B cell (primary cell): ENCODE results near the gene PDCD4. TPM values are rescaled to one million over a fixed set of nuclear protein-coding genes. Genes with fewer than 3 reads are reported as not detected.
A peak's percentile ranks its signal among the peaks of the same experiment; 100 is the strongest.

Experiments used
- ATAC-seq: fragments of 200-7000 bp; cut with Tn5 transposase; one replicate; pipeline ENCODE4 v1.10.0; 2021; ENCODE audit warnings: low read depth, mild to moderate bottlenecking, moderate number of reproducible peaks, moderate library complexity
- CTCF ChIA-PET: fragments of 350-600 bp; sonication (Branson Sonifier 250); formaldehyde crosslinking; loops from one replicate; lab custom pipeline; 2021; ENCODE audit warnings: antibody characterized with exemption, inconsistent platforms; lab: Charles Lee
- POLR2A ChIA-PET: fragments of 350-600 bp; sonication (Branson Sonifier 250); formaldehyde crosslinking; loops from one replicate; lab custom pipeline; 2021; ENCODE audit warnings: antibody characterized with exemption; lab: Charles Lee
- DNase-seq: peaks from one replicate; pipeline ENCODE4 v3.0.0; 2013
- H2AFZ ChIP-seq: 2 replicates; pipeline ENCODE4 v1.6.1; 2012; ENCODE audit warnings: mild to moderate bottlenecking, low read depth, low read length; ENCODE audit not compliant: insufficient read depth, poor library complexity, severe bottlenecking
- H3K27ac ChIP-seq, 2 donors: 1 replicate in 1 of 2; 2 replicates in 1 of 2; pipeline ENCODE4 v1.5.1; 2012 to 2013; ENCODE audit warnings: low read length in 2 of 2, mild to moderate bottlenecking in 2 of 2, moderate library complexity in 1 of 2
- H3K27me3 ChIP-seq, 4 experiments: fragments of 200-600 bp in 1 of 4; sonication (generic) in 1 of 4; replicated peaks in 1 of 4; 1 replicate in 2 of 4; 2 replicates in 2 of 4; pipeline versions ENCODE4 v1.6.1 to v1.7.0; 2013 to 2016; ENCODE audit warnings: low read length in 3 of 4, mild to moderate bottlenecking in 2 of 4, mixed read lengths in 1 of 4, moderate library complexity in 1 of 4; ENCODE audit not compliant: insufficient read depth in 4 of 4, control insufficient read depth in 3 of 4; ENCODE audit errors: control extremely low read depth in 1 of 4
- H3K36me3 ChIP-seq, 2 experiments: replicated peaks in 1 of 2; 1 replicate in 1 of 2; 2 replicates in 1 of 2; pipeline versions ENCODE4 v1.6.1 to v1.7.1; 2013; ENCODE audit warnings: low read length in 1 of 2; ENCODE audit not compliant: insufficient read depth in 2 of 2, control insufficient read depth in 1 of 2; ENCODE audit errors: control extremely low read depth in 1 of 2, extremely low read depth in 1 of 2
- H3K4me1 ChIP-seq, 2 donors: fragments of 200-600 bp in 1 of 2; sonication (generic) in 1 of 2; 1 replicate in 1 of 2; 2 replicates in 1 of 2; pipeline versions ENCODE4 v1.5.1 to v1.6.1; 2013 to 2017; ENCODE audit warnings: low read length in 2 of 2; ENCODE audit not compliant: control insufficient read depth in 2 of 2, insufficient read depth in 2 of 2
- H3K4me2 ChIP-seq: replicated peaks from 2 replicates; pipeline ENCODE3; 2012; ENCODE audit warnings: mild to moderate bottlenecking, low read depth, low read length; ENCODE audit not compliant: poor library complexity, severe bottlenecking
- H3K4me3 ChIP-seq, 5 experiments: fragments of 200-600 bp in 1 of 5; sonication (generic) in 1 of 5; 1 replicate in 3 of 5; 2 replicates in 2 of 5; pipeline versions ENCODE4 v1.5.1 to v1.7.0; 2011 to 2016; ENCODE audit warnings: low read length in 4 of 5, mild to moderate bottlenecking in 4 of 5, low read depth in 2 of 5, control low read depth in 1 of 5, moderate library complexity in 1 of 5; ENCODE audit not compliant: insufficient read depth in 1 of 5; ENCODE audit errors: control extremely low read depth in 1 of 5, extremely low read depth in 1 of 5
- H3K79me2 ChIP-seq: fragments of 200-600 bp; sonication (generic); one replicate; pipeline ENCODE4 v1.6.0; 2016; ENCODE audit warnings: low read length; ENCODE audit not compliant: control insufficient read depth, insufficient read depth
- H3K9ac ChIP-seq: fragments of 200-600 bp; sonication (generic); 2 replicates; pipeline ENCODE4 v1.6.1; 2017; ENCODE audit warnings: mild to moderate bottlenecking, low read length, moderate library complexity
- H3K9me3 ChIP-seq, 3 donors: one replicate each; pipeline versions ENCODE4 v1.6.1 to v1.7.1; 2013; ENCODE audit warnings: low read length in 2 of 3; ENCODE audit not compliant: control insufficient read depth in 2 of 3, insufficient read depth in 1 of 3; ENCODE audit errors: control extremely low read depth in 1 of 3
- H4K20me1 ChIP-seq: 2 replicates; pipeline ENCODE4 v1.6.0; 2012; ENCODE audit warnings: mild to moderate bottlenecking, low read length; ENCODE audit not compliant: insufficient read depth, control insufficient read depth, poor library complexity, severe bottlenecking
- H3K27ac Mint-ChIP-seq: one replicate; pipeline ENCODE4 v1.8.0; 2021; ENCODE audit warnings: mixed read lengths
- H3K27me3 Mint-ChIP-seq: one replicate; pipeline ENCODE4 v1.8.0; 2021; ENCODE audit warnings: mixed read lengths
- H3K4me1 Mint-ChIP-seq: one replicate; pipeline ENCODE4 v1.8.0; 2021; ENCODE audit warnings: mixed read lengths
- H3K4me3 Mint-ChIP-seq: one replicate; pipeline ENCODE4 v1.8.0; 2021; ENCODE audit warnings: mixed read lengths
- H3K9me3 Mint-ChIP-seq: one replicate; pipeline ENCODE4 v1.8.0; 2022; ENCODE audit warnings: mixed read lengths; ENCODE audit not compliant: insufficient read depth
- EZH2 ChIP-seq: IDR thresholded peaks from 2 replicates; pipeline ENCODE4 v1.6.1; 2012; ENCODE audit warnings: borderline replicate concordance, low read depth, mild to moderate bottlenecking, moderate library complexity, low read length; ENCODE audit not compliant: insufficient read depth, poor library complexity, severe bottlenecking
- WGBS: methylation state at CpG from one replicate; pipeline ENCODE4 v1.1.5; 2013; ENCODE audit warnings: missing lambda C conversion rate; ENCODE audit not compliant: insufficient coverage; 5-methylcytosine and 5-hydroxymethylcytosine counted together
- intact Hi-C: fragments of 100-400 bp; cut with micrococcal nuclease; formaldehyde crosslinking; loops from one replicate; pipeline ENCODE4 v1.10.0; 2022
- polyA plus RNA-seq: library from polyadenylated mRNA; depleted of rRNA; stranded (reverse); fragments of >200 nt; gene quantifications from 2 replicates; pipeline ENCODE4 v1.2.3, GENCODE V29; 2012
- total RNA-seq, 2 donors: library from RNA; stranded (reverse); fragments of 120-200 nt in 1 of 2; gene quantifications; 1 replicate in 1 of 2; 2 replicates in 1 of 2; pipeline versions ENCODE4 v1.2.3 to v1.2.4, GENCODE V29; 2013 to 2022
- TF ChIP-seq, protein P1 (sequence below): fragments of 200-600 bp; IDR thresholded peaks from one replicate; pipeline ENCODE4 v1.8.0; 2022; ENCODE audit warnings: antibody characterized with exemption, mild to moderate bottlenecking

Gene PDCD4
- total and polyA plus RNA-seq, 2 donors (not counting 1 experiment from before 2014, with no cell fraction given), result 33.9 to 169 TPM

DNA sequence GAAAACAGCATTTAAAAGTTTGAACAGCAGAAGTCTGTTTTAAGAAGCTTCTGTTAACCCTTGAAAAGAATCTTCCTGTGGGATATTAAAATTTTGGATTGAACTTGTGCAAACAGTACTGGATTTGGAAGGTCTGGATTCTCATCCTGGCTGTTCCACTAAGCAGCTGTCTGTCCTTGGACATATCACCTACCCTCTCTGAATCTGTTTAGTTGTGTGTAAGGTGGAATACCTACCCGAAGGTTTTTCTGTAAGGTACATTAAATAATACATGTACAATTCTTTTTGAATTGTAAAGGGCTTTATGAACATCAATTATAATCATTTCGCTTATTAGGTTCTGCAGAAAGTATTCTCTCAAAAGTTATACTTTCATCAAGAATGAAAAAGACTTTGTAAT, 2.2 kb downstream of the PDCD4 start:
- intact Hi-C loops, result loop anchor here (1.0 to 5.0 kb wide), 4 partner anchors 19 to 307 kb away; partner anchors contain the start of genes BBIP1, SHOC2 and SMC3
- Histone ChIP-seq H4K20me1 (peaks cover 11% of the 10 kb centered on the region), H3K79me2 (peaks cover 88% of the 10 kb centered on the region), H3K27me3 (no peaks in the 10 kb centered on the region), H3K9ac (peak overlapping the region; percentile 88), H3K4me3 (peak overlapping the region; percentile 82 to 94 (median 85)), H3K9me3 (no peaks in the 10 kb centered on the region), H3K27ac (peak overlapping the region; percentile 89 to 94), H2AFZ (no peak overlapping the region), H3K4me1 (peaks cover 37% of the 10 kb centered on the region in 2 donors), H3K36me3 (peaks cover 0 to 27% of the 10 kb centered on the region in 2 experiments), H3K4me2 (peak overlapping the region; percentile 87)
- POLR2A ChIA-PET, result no interaction called here
- Mint-ChIP-seq H3K4me3 (peak overlapping the region; percentile 89), H3K4me1 (peaks cover 55% of the 10 kb centered on the region), H3K9me3 (no peaks in the 10 kb centered on the region), H3K27me3 (no peaks in the 10 kb centered on the region), H3K27ac (peak overlapping the region; percentile 80)
- CTCF ChIA-PET, result interaction anchor here (1.8 to 2.3 kb wide), 4 partner anchors 20 to 128 kb away, joined by 6 to 56 read pairs (median 8); no protein-coding TSS in a partner anchor
- ATAC-seq, result no peak
- no peak for DNase-seq
- no CpG with 5 or more reads among the region's 2 CpGs for WGBS
- TF ChIP-seq EZH2, result no peak
- TF ChIP-seq, protein P1, sequence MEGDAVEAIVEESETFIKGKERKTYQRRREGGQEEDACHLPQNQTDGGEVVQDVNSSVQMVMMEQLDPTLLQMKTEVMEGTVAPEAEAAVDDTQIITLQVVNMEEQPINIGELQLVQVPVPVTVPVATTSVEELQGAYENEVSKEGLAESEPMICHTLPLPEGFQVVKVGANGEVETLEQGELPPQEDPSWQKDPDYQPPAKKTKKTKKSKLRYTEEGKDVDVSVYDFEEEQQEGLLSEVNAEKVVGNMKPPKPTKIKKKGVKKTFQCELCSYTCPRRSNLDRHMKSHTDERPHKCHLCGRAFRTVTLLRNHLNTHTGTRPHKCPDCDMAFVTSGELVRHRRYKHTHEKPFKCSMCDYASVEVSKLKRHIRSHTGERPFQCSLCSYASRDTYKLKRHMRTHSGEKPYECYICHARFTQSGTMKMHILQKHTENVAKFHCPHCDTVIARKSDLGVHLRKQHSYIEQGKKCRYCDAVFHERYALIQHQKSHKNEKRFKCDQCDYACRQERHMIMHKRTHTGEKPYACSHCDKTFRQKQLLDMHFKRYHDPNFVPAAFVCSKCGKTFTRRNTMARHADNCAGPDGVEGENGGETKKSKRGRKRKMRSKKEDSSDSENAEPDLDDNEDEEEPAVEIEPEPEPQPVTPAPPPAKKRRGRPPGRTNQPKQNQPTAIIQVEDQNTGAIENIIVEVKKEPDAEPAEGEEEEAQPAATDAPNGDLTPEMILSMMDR, result no peak

DNA sequence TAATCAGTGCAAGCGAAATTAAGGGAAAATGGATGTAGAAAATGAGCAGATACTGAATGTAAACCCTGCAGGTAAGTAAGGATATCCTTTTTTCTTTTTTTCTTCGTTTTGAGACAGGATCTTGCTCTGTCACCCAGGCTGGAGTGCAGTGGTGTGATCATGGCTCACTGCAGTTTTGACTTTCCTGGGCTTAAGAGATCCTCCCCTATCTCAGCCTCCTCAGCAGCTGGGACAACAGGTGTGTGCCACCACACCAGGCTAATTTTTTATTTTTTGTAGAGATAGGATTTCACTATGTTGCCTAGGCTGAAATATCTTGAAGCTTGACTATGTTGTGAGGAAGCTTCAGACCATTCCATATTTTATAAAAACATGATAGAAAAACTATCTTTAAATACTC, 4.3 kb downstream of the PDCD4 start:
- Mint-ChIP-seq H3K27ac (peak overlapping the region; percentile 6), H3K9me3 (no peaks in the 10 kb centered on the region), H3K4me3 (no peak overlapping the region), H3K27me3 (no peaks in the 10 kb centered on the region), H3K4me1 (peaks cover 40% of the 10 kb centered on the region)
- TF ChIP-seq, protein P1, result no peak
- TF ChIP-seq EZH2, result no peak
- Histone ChIP-seq H3K79me2 (peaks cover 79% of the 10 kb centered on the region), H3K27me3 (no peaks in the 10 kb centered on the region), H3K36me3 (peaks cover 0 to 47% of the 10 kb centered on the region in 2 experiments), H3K4me3 (no peak overlapping the region), H3K4me1 (peaks cover 16% of the 10 kb centered on the region in 2 donors), H3K9me3 (no peaks in the 10 kb centered on the region), H2AFZ (no peak overlapping the region), H3K27ac (peak overlapping the region in 1 of 2 donors; percentile 62), H3K4me2 (no peak overlapping the region), H3K9ac (no peak overlapping the region), H4K20me1 (peaks cover 25% of the 10 kb centered on the region)
- ATAC-seq, result no peak
- intact Hi-C loops, result no loop called here
- POLR2A ChIA-PET, result no interaction called here
- CTCF ChIA-PET, result interaction anchor here (1.0 to 10.5 kb wide), 8 partner anchors 10 to 130 kb away, joined by 4 to 93 read pairs (median 6); no protein-coding TSS in a partner anchor
- no peak for DNase-seq
- 60% methylated on average over 1 of the region's 2 CpGs for WGBS
